Measurements from ENCODE around the gene HRH3.

HRH3 gene

DNA sequence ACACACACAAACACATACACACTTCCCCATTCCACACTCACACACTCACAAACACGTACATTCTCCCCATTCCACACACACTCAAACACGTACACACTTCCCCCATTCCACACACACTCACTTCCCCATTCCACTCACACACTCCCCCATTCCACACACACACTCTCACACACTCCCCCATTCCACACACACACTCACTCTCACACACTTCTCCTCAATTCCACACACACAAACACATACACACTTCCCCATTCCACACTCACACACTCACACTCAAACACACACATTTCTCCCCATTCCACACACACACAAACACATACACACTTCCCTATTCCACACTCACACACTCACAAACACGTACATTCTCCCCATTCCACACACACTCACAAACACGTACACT is 9.6 kb upstream of the HRH3 start:
- no peaks in the 10 kb centered on the region for H3K36me3 ChIP-seq (ENCODE audit: low read depth)
- peaks cover 24% of the 10 kb centered on the region for H3K27me3 ChIP-seq (ENCODE audit: insufficient read depth, poor library complexity, severe bottlenecking)
- no peaks in the 10 kb centered on the region for H3K9me3 ChIP-seq (ENCODE audit: severe bottlenecking)
- H3K27ac ChIP-seq (ENCODE audit: poor library complexity, severe bottlenecking), result no peak overlapping the region
- no peak overlapping the region for H3K4me3 ChIP-seq (ENCODE audit: severe bottlenecking)
- H3K4me1 ChIP-seq (ENCODE audit: insufficient read depth, poor library complexity, severe bottlenecking), result no peaks in the 10 kb centered on the region
- no peak for ATAC-seq (ENCODE audit: low read depth)
- no peak for DNase-seq (ENCODE audit: low spot score)
- TF ChIP-seq, protein P1, sequence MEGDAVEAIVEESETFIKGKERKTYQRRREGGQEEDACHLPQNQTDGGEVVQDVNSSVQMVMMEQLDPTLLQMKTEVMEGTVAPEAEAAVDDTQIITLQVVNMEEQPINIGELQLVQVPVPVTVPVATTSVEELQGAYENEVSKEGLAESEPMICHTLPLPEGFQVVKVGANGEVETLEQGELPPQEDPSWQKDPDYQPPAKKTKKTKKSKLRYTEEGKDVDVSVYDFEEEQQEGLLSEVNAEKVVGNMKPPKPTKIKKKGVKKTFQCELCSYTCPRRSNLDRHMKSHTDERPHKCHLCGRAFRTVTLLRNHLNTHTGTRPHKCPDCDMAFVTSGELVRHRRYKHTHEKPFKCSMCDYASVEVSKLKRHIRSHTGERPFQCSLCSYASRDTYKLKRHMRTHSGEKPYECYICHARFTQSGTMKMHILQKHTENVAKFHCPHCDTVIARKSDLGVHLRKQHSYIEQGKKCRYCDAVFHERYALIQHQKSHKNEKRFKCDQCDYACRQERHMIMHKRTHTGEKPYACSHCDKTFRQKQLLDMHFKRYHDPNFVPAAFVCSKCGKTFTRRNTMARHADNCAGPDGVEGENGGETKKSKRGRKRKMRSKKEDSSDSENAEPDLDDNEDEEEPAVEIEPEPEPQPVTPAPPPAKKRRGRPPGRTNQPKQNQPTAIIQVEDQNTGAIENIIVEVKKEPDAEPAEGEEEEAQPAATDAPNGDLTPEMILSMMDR (IDR thresholded peaks at IDR 0.05; ENCODE audit: poor library complexity, severe bottlenecking), result no peak

DNA sequence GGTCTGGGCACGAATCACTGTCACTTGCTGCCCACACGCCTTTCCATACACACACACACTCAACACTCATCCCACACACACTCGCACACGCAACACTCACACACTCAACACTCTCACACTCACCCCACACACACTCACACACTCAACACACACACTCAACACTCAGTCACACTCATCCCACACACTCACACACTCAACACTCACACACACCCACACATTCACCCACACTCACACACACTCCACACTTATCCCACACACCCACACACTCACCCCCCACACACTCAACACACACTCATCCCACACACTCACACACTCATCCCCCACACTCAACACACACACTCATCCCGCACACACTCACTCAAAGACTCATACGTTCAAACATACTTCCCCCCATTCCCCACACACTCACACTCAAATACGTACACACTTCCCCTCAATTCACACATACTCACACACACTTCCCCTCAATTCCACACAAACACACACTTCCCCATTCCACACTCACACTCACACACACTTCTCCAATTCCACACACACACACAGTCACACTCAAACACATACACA is 9.0 kb upstream of the HRH3 start:
- no peak overlapping the region for H3K27ac ChIP-seq (ENCODE audit: poor library complexity, severe bottlenecking)
- TF ChIP-seq, protein P1 (IDR thresholded peaks at IDR 0.05; ENCODE audit: poor library complexity, severe bottlenecking), result no peak
- ATAC-seq (ENCODE audit: low read depth), result no peak
- H3K27me3 ChIP-seq (ENCODE audit: insufficient read depth, poor library complexity, severe bottlenecking), result peaks cover 30% of the 10 kb centered on the region
- H3K9me3 ChIP-seq (ENCODE audit: severe bottlenecking), result no peaks in the 10 kb centered on the region
- no peak for DNase-seq (ENCODE audit: low spot score)
- no peak overlapping the region for H3K4me3 ChIP-seq (ENCODE audit: severe bottlenecking)
- no peaks in the 10 kb centered on the region for H3K4me1 ChIP-seq (ENCODE audit: insufficient read depth, poor library complexity, severe bottlenecking)
- H3K36me3 ChIP-seq (ENCODE audit: low read depth), result no peaks in the 10 kb centered on the region

DNA sequence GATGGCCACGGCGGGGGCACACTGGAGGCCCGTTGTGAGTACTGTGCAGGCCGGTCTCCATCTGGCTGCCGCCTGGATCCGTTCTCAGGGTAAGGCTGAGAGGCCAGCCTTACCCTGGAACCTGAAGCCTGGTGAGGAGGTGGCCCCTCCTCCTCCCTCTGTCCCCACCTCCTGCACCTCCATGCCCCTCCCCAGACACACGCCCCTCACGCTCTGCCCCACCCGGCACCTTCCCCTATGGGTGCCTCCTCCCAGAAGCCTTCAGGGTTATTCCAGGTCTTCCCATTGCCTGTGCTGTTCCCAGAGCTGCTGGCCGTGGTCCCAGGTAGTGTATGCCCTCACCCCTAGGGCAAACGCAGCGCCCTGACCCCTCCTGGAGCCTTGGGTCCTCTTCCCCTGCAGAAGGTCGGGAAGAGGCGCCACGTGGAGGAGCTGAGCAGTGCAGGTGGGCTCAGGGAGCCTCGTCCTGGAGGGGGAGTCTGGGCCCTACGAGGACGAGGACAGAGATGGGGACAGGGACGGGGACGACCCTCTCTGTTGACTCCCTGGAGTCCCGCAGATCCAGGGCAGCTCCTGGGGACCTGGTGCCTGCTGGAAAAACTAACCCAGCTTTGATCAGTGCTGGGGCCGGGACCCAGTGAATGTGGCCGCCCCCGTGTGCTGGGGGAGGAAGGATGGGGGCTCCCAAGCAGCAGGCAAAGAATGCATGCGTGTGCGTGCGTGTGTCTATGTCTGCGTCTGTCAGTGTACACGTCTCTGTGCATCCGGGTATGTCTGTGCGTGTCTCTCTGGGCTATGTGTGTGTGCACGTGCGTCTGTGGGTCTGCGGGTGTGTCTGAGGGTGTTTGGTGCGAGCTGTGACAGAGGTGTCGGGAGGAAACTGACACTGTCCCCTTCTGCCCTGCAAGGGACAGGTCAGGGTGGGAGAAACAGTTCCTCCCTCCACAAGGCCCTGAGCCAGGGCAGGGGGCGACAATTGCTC is 8.2 kb upstream of the HRH3 start:
- H3K4me1 ChIP-seq (ENCODE audit: insufficient read depth, poor library complexity, severe bottlenecking), result no peaks in the 10 kb centered on the region
- H3K27ac ChIP-seq (ENCODE audit: poor library complexity, severe bottlenecking), result no peak overlapping the region
- TF ChIP-seq, protein P1 (IDR thresholded peaks at IDR 0.05; ENCODE audit: poor library complexity, severe bottlenecking), result no peak
- H3K27me3 ChIP-seq (ENCODE audit: insufficient read depth, poor library complexity, severe bottlenecking), result peaks cover 38% of the 10 kb centered on the region
- H3K9me3 ChIP-seq (ENCODE audit: severe bottlenecking), result no peaks in the 10 kb centered on the region
- no peak for DNase-seq (ENCODE audit: low spot score)
- peak; percentile 40 for ATAC-seq (ENCODE audit: low read depth)
- H3K4me3 ChIP-seq (ENCODE audit: severe bottlenecking), result no peak overlapping the region
- H3K36me3 ChIP-seq (ENCODE audit: low read depth), result no peaks in the 10 kb centered on the region

DNA sequence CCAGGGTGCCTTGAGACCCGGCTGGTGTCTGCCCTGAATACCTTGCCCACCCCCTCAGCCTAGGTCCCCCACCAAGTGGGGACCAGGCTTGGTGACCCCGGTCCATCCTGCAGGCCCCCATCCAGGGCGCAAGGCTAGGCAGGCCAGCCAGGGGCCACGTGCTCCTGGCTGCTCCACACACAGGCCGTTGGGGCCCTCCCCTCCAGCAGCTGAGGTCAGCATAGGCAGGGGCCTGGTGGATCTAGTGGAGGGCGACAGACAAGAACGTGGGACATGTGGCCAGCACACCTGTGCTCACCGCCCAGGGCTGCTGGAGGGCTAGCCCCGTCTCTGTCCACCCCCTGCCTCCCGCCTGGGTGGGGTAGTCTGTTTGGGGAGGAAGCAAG is 7.5 kb upstream of the HRH3 start:
- TF ChIP-seq, protein P1 (IDR thresholded peaks at IDR 0.05; ENCODE audit: poor library complexity, severe bottlenecking), result no peak
- Histone ChIP-seq H3K4me3 (ENCODE audit: severe bottlenecking) (no peak overlapping the region), H3K4me1 (ENCODE audit: insufficient read depth, poor library complexity, severe bottlenecking) (no peaks in the 10 kb centered on the region), H3K36me3 (ENCODE audit: low read depth) (no peaks in the 10 kb centered on the region), H3K9me3 (ENCODE audit: severe bottlenecking) (no peaks in the 10 kb centered on the region), H3K27ac (ENCODE audit: poor library complexity, severe bottlenecking) (no peak overlapping the region), H3K27me3 (ENCODE audit: insufficient read depth, poor library complexity, severe bottlenecking) (peaks cover 45% of the 10 kb centered on the region)
- DNase-seq (ENCODE audit: low spot score), result no peak
- peak; percentile 1; the same call in 1 of the 3 replicates for ATAC-seq (ENCODE audit: low read depth)
